Vagina (tissue), 2 donors: ENCODE results near the gene SPAG17. TPM values are rescaled to one million over a fixed set of nuclear protein-coding genes. Genes with fewer than 3 reads are reported as not detected.

ENCODE experiments used
- DNase-seq, 2 donors: peaks; one replicate each; pipeline ENCODE4 v3.0.0-alpha.2; 2017; ENCODE audit errors: extremely low spot score in 2 of 2
- H3K27ac ChIP-seq: fragments of 200-600 bp; sonication (generic); one replicate; pipeline ENCODE4 v1.5.1; 2019
- H3K27me3 ChIP-seq: fragments of 200-600 bp; sonication (generic); one replicate; pipeline ENCODE4 v1.5.1; 2019
- H3K36me3 ChIP-seq, 2 donors: fragments of 200-600 bp; sonication (generic); one replicate each; pipeline ENCODE4 v1.5.1; 2017 to 2019
- H3K4me1 ChIP-seq: fragments of 200-600 bp; sonication (generic); one replicate; pipeline ENCODE4 v1.5.1; 2019
- H3K4me3 ChIP-seq, 2 donors: fragments of 200-600 bp; sonication (generic); 1 replicate in 1 of 2; 2 replicates in 1 of 2; pipeline ENCODE4 v1.5.1; 2016 to 2019
- H3K9me3 ChIP-seq: fragments of 200-600 bp; sonication (generic); one replicate; pipeline ENCODE4 v1.5.1; 2019
- POLR2A ChIP-seq, 2 donors: fragments of 450-650 bp; IDR thresholded peaks; one replicate each; pipeline ENCODE4 v1.6.1; 2017; ENCODE audit warnings: antibody characterized with exemption in 2 of 2, mild to moderate bottlenecking in 2 of 2, moderate library complexity in 2 of 2
- POLR2AphosphoS5 ChIP-seq, 2 donors: sonication (generic); formaldehyde crosslinking; IDR thresholded peaks; one replicate each; pipeline ENCODE4 v1.9.0; 2017; ENCODE audit warnings: antibody characterized with exemption in 2 of 2, mild to moderate bottlenecking in 2 of 2, low read depth in 1 of 2; ENCODE audit not compliant: insufficient read depth in 1 of 2
- intact Hi-C: fragments of 100-400 bp; cut with DNase I; formaldehyde crosslinking; loops from one replicate; pipeline ENCODE4 v1.15.1; 2023
- total RNA-seq: library from RNA; depleted of rRNA; stranded (reverse); fragments of >200 nt; gene quantifications from one replicate; pipeline ENCODE4 v1.2.3, GENCODE V29; 2016
- TF ChIP-seq, protein P1 (sequence below), 3 experiments: fragments of 450-650 bp in 2 of 3; fragments of 200-600 bp in 1 of 3; sonication (generic) in 1 of 3; IDR thresholded peaks; one replicate each; pipeline ENCODE4 v1.5.1; 2017 to 2019; ENCODE audit warnings: antibody characterized with exemption in 3 of 3, mild to moderate bottlenecking in 2 of 3, moderate library complexity in 2 of 3

Gene SPAG17
- total RNA-seq, 1 donor from 2014 or later: 10.1 TPM

DNA sequence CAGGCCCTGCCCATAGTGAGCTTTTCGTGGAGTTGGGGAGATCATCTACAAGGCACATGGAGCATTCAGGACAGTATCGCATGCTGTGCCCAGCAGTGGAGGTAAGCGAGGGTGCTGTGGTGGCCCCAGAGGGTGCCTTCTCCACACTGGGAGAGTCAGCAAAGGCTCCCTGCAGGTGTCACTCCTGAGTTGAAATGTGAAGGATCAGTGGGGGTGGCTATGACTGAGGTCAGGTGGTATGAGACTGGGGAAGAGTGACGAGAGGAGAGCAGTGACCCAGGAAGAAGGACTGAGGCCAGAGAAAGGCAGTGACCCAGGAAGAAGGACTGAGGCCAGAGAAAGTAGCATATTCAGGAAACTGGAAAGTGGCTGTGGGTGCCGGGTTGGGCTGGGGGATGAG lies 53.0 kb downstream of the SPAG17 start:
- no peaks in the 10 kb centered on the region for H3K27me3 ChIP-seq
- DNase-seq: no peak
- intact Hi-C loops: no loop called here
- H3K36me3 ChIP-seq: no peaks in the 10 kb centered on the region
- TF ChIP-seq POLR2AphosphoS5 (IDR thresholded peaks at IDR 0.05; ENCODE audit: insufficient read depth in 1 of 2, low read depth in 1 of 2) (no peak), POLR2A (IDR thresholded peaks at IDR 0.05) (no peak)
- TF ChIP-seq, protein P1, sequence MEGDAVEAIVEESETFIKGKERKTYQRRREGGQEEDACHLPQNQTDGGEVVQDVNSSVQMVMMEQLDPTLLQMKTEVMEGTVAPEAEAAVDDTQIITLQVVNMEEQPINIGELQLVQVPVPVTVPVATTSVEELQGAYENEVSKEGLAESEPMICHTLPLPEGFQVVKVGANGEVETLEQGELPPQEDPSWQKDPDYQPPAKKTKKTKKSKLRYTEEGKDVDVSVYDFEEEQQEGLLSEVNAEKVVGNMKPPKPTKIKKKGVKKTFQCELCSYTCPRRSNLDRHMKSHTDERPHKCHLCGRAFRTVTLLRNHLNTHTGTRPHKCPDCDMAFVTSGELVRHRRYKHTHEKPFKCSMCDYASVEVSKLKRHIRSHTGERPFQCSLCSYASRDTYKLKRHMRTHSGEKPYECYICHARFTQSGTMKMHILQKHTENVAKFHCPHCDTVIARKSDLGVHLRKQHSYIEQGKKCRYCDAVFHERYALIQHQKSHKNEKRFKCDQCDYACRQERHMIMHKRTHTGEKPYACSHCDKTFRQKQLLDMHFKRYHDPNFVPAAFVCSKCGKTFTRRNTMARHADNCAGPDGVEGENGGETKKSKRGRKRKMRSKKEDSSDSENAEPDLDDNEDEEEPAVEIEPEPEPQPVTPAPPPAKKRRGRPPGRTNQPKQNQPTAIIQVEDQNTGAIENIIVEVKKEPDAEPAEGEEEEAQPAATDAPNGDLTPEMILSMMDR (IDR thresholded peaks at IDR 0.05): no peak
- no peak overlapping the region for H3K4me3 ChIP-seq
- no peak overlapping the region for H3K27ac ChIP-seq
- no peaks in the 10 kb centered on the region for H3K4me1 ChIP-seq
- no peaks in the 10 kb centered on the region for H3K9me3 ChIP-seq

GRCh38 chr1:118128761-118129160 lies 56.3 kb downstream of the SPAG17 start:
- intact Hi-C loops: no loop called here

DNA sequence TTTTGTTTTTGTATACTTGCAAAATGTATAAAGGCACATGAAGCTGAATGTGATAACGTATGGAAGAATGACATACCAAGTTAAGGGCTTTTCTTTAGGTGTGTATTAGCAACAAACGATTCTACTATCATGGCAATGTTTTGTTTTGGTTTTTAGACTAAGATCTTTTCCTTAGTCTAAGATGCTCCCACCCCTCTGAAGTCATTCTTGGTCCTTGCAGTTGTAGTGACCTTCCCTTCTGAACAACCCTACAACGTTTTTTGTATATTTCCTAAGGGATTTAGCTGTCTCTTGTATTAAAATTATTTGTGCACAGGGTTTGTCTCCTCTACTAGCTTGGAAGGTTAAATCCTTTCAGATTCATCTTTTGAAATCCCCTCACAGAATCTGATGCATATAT lies 61.0 kb downstream of the SPAG17 start:
- intact Hi-C loops: no loop called here
- H3K9me3 ChIP-seq: no peaks in the 10 kb centered on the region
- H3K4me3 ChIP-seq: no peak overlapping the region
- no peak for TF ChIP-seq POLR2AphosphoS5 (IDR thresholded peaks at IDR 0.05; ENCODE audit: insufficient read depth in 1 of 2, low read depth in 1 of 2)
- TF ChIP-seq POLR2A (IDR thresholded peaks at IDR 0.05): no peak
- TF ChIP-seq, protein P1 (IDR thresholded peaks at IDR 0.05): no peak
- H3K27ac ChIP-seq: no peak overlapping the region
- H3K36me3 ChIP-seq: no peaks in the 10 kb centered on the region
- no peak for DNase-seq
- no peaks in the 10 kb centered on the region for H3K27me3 ChIP-seq
- H3K4me1 ChIP-seq: no peaks in the 10 kb centered on the region

More at GRCh38 chr1:118128761-118129160, 56.3 kb downstream of the SPAG17 start:
- Histone ChIP-seq H3K4me3 (no peak overlapping the region), H3K27me3 (no peaks in the 10 kb centered on the region), H3K36me3 (no peaks in the 10 kb centered on the region), H3K9me3 (no peaks in the 10 kb centered on the region), H3K4me1 (no peaks in the 10 kb centered on the region), H3K27ac (no peak overlapping the region)
- no peak for TF ChIP-seq POLR2A (IDR thresholded peaks at IDR 0.05)
- TF ChIP-seq, protein P1 (IDR thresholded peaks at IDR 0.05): no peak
- TF ChIP-seq POLR2AphosphoS5 (IDR thresholded peaks at IDR 0.05; ENCODE audit: insufficient read depth in 1 of 2, low read depth in 1 of 2): no peak
- no peak for DNase-seq

DNA sequence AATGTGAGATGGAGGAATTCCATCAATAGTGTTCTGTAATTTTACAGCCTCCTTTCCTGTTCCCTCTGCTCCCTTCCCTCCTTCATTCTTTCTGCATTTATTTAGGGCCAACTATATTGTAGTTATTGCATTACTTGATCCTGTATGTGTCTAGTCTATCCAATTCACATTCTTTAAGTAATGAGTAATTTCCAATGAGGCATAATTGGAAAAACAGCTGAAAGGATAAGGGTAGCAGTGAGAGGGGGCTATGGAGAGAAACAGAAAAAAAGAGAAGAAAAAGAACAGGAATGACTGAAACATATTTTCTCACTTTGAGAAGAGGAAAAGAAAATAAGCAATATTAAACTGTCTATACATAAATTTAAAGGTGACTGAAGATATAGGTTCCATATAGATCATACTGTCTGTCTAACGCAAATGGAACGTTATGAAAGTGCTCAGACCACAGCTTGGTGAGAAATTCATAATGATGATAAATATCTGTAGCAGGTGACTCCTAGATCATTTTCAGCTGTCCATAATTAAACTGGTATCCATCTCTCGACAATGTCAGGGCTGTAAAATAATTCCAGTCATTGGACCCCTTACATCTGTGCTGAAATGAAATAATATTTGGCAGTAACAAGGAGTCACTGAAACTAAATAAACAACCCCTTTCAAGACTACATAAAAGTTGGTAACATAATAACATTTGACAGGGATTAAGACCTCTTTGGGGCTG lies 61.8 kb downstream of the SPAG17 start:
- H3K9me3 ChIP-seq: no peaks in the 10 kb centered on the region
- no peak for TF ChIP-seq POLR2AphosphoS5 (IDR thresholded peaks at IDR 0.05; ENCODE audit: insufficient read depth in 1 of 2, low read depth in 1 of 2)
- TF ChIP-seq POLR2A (IDR thresholded peaks at IDR 0.05): no peak
- TF ChIP-seq, protein P1 (IDR thresholded peaks at IDR 0.05): no peak
- no peak overlapping the region for H3K4me3 ChIP-seq
- no peak for DNase-seq
- H3K36me3 ChIP-seq: no peaks in the 10 kb centered on the region
- H3K27ac ChIP-seq: no peak overlapping the region
- H3K27me3 ChIP-seq: no peaks in the 10 kb centered on the region
- intact Hi-C loops: no loop called here
- no peaks in the 10 kb centered on the region for H3K4me1 ChIP-seq

DNA sequence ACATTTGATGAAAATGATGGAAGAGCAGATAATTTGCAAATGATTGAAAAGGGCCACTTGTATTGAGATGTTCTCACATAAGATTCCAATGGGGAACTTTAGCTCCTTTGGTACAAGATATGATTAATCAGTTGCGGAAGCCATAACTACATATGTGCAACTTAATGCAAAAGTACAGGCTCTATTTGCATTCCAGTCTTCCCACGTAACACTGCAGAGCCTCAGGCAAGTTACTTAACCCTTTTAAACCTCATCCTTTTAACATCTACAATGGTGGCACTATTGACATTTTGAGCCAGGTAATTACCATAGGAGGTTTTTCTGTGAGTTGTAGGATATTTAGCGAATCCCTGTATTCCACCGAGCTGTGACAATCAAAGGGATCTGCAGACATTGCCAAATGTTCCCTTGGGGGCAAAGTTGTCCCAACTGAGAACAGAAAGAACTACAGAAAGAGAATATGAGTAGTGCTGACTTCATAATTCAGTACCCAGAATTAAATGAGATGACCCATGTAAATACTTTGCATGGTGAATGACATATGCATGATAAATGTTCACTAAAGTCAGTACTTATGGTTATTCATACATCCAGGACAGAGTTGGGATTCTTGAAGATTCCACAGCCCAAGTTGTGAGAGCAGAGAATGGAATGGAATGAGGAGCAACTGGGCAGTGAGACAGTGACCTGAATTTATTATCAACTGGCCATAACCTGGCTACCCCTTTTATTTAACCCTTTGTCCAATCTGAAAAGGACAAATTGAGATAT lies 62.6 kb downstream of the SPAG17 start:
- Histone ChIP-seq H3K27ac (no peak overlapping the region), H3K36me3 (no peaks in the 10 kb centered on the region), H3K9me3 (no peaks in the 10 kb centered on the region), H3K27me3 (no peaks in the 10 kb centered on the region), H3K4me3 (no peak overlapping the region), H3K4me1 (no peaks in the 10 kb centered on the region)
- TF ChIP-seq POLR2A (IDR thresholded peaks at IDR 0.05) (no peak), POLR2AphosphoS5 (IDR thresholded peaks at IDR 0.05; ENCODE audit: insufficient read depth in 1 of 2, low read depth in 1 of 2) (no peak)
- TF ChIP-seq, protein P1 (IDR thresholded peaks at IDR 0.05): no peak
- intact Hi-C loops: no loop called here
- no peak for DNase-seq
